Lower lobe of right lung (tissue), 2 donors: ENCODE measurements around the gene PRUNE1. TPM values are rescaled to one million over a fixed set of nuclear protein-coding genes. Genes with fewer than 3 reads are reported as not detected.
A peak's percentile ranks its signal among the peaks of the same experiment; 100 is the strongest.

ENCODE experiments used
- ATAC-seq, 2 donors: fragments of 200-7000 bp; cut with Tn5 transposase; one replicate each; pipeline ENCODE4 v1.9.1; 2020 to 2022; ENCODE audit warnings: mild to moderate bottlenecking in 2 of 2, moderate library complexity in 2 of 2
- DNase-seq: peaks from one replicate; pipeline ENCODE4 v3.0.0-alpha.2; 2020
- H3K27ac ChIP-seq: fragments of 200-600 bp; one replicate; pipeline ENCODE4 v1.8.0; 2022
- H3K27me3 ChIP-seq: fragments of 200-600 bp; one replicate; pipeline ENCODE4 v1.8.0; 2022; ENCODE audit warnings: low read depth
- H3K36me3 ChIP-seq: fragments of 200-600 bp; one replicate; pipeline ENCODE4 v1.8.0; 2022; ENCODE audit warnings: mild to moderate bottlenecking
- H3K4me1 ChIP-seq: fragments of 200-600 bp; one replicate; pipeline ENCODE4 v1.8.0; 2022
- H3K4me3 ChIP-seq: fragments of 200-600 bp; one replicate; pipeline ENCODE4 v1.8.0; 2022; ENCODE audit warnings: mild to moderate bottlenecking
- H3K9me3 ChIP-seq: fragments of 200-600 bp; one replicate; pipeline ENCODE4 v1.8.0; 2022
- intact Hi-C: fragments of 100-400 bp; cut with DNase I; formaldehyde crosslinking; loops from one replicate; pipeline ENCODE4 v1.11.0; 2022
- total RNA-seq: library from RNA; stranded (reverse); fragmentation: NEBNext Ultra II Directional; extraction: Animal tissue kit (Norgen Biotek cat#: 25700); gene quantifications from one replicate; pipeline ENCODE4 v1.2.1, GENCODE V29; 2021
- TF ChIP-seq, protein P1 (sequence below): fragments of 200-600 bp; IDR thresholded peaks from one replicate; pipeline ENCODE4 v1.8.0; 2022; ENCODE audit warnings: antibody characterized with exemption, mild to moderate bottlenecking
- donor health status: DM: no; HTN: yes; CAD: no; lungs with severe emphysema.

Gene PRUNE1
- total RNA-seq, 1 donor from 2014 or later, result 21.4 TPM

DNA sequence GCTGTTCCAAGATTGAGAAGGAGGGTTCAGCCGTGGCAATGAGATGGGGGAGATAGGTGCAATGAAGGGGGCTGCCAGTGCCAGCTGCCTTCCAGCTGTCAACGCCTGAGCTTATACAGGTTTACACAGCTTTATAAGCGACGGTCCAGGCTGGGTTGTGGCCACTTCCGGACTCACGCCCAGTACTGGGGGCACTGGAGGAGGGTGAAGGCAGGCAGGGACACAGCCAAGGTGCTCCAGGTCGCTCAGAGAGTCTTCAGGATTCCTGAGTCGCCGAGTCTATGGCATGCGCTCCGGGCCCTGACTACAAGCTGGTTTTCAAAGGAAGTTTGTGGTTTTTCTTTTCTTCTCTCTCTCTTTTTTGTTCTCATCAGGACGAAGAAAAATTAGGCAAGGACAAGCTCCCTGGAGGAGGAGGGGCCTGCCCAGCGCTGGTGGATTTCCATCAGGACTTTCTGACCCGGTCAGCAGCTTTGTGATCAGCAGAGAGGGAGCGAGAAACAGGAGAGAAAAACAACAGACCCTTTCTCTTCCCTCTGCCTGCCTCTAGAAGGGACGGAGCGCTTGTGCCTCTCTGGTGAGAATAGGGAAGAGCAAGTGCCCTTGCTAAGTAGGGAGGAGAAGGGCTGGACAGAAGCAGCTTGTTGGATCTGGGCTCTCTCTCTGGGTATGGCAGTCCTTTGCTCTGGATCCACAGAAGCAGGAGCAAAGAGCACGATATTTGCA is 1.8 kb upstream of the PRUNE1 start, which contains the start of gene MINDY1:
TSS of gene MINDY1 (minus strand) at position 576 of the 726 bp plus-strand sequence. CDS start 4,285 bp downstream, outside the sequence.
- H3K4me1 ChIP-seq, result peaks cover 79% of the 10 kb centered on the region
- TF ChIP-seq, protein P1, sequence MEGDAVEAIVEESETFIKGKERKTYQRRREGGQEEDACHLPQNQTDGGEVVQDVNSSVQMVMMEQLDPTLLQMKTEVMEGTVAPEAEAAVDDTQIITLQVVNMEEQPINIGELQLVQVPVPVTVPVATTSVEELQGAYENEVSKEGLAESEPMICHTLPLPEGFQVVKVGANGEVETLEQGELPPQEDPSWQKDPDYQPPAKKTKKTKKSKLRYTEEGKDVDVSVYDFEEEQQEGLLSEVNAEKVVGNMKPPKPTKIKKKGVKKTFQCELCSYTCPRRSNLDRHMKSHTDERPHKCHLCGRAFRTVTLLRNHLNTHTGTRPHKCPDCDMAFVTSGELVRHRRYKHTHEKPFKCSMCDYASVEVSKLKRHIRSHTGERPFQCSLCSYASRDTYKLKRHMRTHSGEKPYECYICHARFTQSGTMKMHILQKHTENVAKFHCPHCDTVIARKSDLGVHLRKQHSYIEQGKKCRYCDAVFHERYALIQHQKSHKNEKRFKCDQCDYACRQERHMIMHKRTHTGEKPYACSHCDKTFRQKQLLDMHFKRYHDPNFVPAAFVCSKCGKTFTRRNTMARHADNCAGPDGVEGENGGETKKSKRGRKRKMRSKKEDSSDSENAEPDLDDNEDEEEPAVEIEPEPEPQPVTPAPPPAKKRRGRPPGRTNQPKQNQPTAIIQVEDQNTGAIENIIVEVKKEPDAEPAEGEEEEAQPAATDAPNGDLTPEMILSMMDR, result peak; percentile 55
- intact Hi-C loops, result no loop called here

DNA sequence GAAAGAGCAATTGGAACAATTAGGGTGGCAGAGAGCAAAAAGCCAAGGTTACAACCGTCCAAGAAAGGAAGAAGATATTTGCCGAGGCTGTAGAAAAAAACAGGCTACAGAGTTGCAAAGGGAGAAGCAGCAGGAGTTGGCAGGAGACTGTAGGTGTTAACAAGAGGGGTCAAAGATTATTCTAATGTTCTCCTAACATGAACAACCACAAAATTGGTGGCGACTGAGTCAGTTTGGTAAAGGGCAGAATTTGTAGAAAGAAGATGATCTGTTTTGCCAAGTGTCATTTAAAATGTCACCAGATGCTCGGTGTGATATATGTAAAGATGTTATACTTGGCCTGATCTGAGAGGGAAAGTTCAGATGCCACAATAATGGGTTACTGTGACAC is 401 bp upstream of the PRUNE1 start:
- intact Hi-C loops, result no loop called here
- ATAC-seq (no peak), DNase-seq (no peak)
- Histone ChIP-seq H3K36me3 (no peaks in the 10 kb centered on the region), H3K4me3 (peak overlapping the region; percentile 78), H3K27ac (peak overlapping the region; percentile 91), H3K9me3 (no peaks in the 10 kb centered on the region), H3K4me1 (peaks cover 80% of the 10 kb centered on the region), H3K27me3 (no peaks in the 10 kb centered on the region)
- TF ChIP-seq, protein P1, result no peak

More for the DNA sequence above, 1.8 kb upstream of the PRUNE1 start, which contains the start of gene MINDY1:
- peaks cover 10% of the 10 kb centered on the region for H3K36me3 ChIP-seq
- no peaks in the 10 kb centered on the region for H3K9me3 ChIP-seq
- H3K27ac ChIP-seq, result peak within 1 kb of the TSS; percentile 91
- DNase-seq, result peak; percentile 73
- ATAC-seq, result peak; percentile 68 to 70
- no peaks in the 10 kb centered on the region for H3K27me3 ChIP-seq
- H3K4me3 ChIP-seq, result peak within 1 kb of the TSS; percentile 78

DNA sequence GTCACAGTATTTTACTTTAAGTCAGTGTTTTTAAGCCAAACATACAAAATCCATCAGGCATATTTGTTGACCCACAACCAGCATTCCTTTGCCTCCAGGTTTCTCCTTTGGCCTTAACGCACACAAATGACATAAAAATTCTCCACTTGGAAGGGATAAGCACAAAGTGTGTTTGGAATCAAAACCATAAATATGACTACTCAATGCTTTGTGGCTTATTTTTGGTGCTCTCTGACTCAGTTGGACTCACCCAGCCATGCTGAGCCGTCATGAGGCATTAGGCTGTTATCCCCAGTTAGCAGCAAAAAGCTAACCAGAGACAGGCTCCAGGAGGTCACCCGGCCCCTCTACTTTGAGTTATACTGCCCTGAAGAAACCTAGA is 948 bp downstream of the PRUNE1 start:
- intact Hi-C loops, result no loop called here
- Histone ChIP-seq H3K27ac (peak overlapping the region; percentile 91), H3K9me3 (no peaks in the 10 kb centered on the region), H3K36me3 (no peaks in the 10 kb centered on the region), H3K27me3 (no peaks in the 10 kb centered on the region), H3K4me1 (peaks cover 78% of the 10 kb centered on the region), H3K4me3 (peak overlapping the region; percentile 78)
- ATAC-seq, result no peak
- no peak for DNase-seq
- TF ChIP-seq, protein P1, result no peak

DNA sequence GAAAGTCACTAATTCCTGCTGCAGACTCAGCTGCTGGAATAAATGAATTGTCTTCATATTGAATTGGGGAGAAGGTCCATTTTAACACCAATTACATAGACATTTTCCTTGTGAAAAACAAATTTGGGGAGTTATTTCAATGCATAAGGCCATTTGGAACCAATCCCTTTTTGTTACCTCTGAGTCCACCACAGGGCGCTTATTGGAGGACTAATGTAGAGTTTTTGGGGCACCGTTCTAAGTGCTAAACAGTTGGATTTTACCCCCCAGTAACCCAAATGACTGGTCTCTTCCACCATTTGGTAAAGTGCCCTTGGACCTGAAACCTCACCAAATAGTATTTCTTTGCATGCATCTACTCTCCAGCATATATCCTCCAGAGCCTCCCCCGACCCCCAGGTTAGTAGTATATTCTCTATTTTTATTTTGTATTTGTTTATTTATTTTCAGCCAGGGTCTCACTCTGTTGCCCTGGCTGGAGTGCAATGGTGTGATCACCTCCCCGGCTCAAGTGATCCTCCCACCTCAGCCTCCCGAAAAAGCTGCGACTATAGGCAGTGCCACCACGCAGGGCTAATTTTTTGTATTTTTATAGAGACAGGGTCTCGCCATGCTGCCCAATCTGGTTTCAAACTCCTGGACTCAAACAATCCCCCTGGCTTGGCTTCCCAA is 1.6 kb downstream of the PRUNE1 start:
- no peaks in the 10 kb centered on the region for H3K27me3 ChIP-seq
- DNase-seq, result no peak
- intact Hi-C loops, result no loop called here
- H3K4me1 ChIP-seq, result peaks cover 72% of the 10 kb centered on the region
- H3K36me3 ChIP-seq, result no peaks in the 10 kb centered on the region
- peak overlapping the region; percentile 78 for H3K4me3 ChIP-seq
- no peak for ATAC-seq
- no peaks in the 10 kb centered on the region for H3K9me3 ChIP-seq
- TF ChIP-seq, protein P1, result no peak
- H3K27ac ChIP-seq, result no peak overlapping the region

DNA sequence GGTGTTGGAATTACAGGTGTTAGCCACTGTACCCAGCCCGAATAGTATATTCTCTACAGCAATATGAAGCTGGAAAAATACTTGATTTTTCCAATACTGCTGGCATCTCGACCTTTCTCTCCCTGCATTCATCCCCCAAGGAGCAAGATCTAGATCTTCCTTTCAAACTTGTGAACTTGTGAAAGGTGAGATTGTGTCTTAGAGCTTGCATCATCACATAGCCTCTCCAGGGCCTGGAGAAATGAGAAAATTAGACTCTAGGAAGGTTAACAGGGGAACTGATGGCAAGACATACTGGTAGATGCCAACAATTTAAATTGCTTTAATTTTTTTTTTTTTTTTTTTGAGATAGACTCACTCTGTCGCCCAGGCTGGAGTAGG is 2.1 kb downstream of the PRUNE1 start:
- no peaks in the 10 kb centered on the region for H3K27me3 ChIP-seq
- no peaks in the 10 kb centered on the region for H3K9me3 ChIP-seq
- intact Hi-C loops, result no loop called here
- no peaks in the 10 kb centered on the region for H3K36me3 ChIP-seq
- TF ChIP-seq, protein P1, result no peak
- no peak overlapping the region for H3K27ac ChIP-seq
- ATAC-seq (no peak), DNase-seq (no peak)
- peaks cover 67% of the 10 kb centered on the region for H3K4me1 ChIP-seq
- no peak overlapping the region for H3K4me3 ChIP-seq
